Endothelial cell of umbilical vein (primary cell): ENCODE results near the gene BMPR1A. TPM values are rescaled to one million over a fixed set of nuclear protein-coding genes. Genes with fewer than 3 reads are reported as not detected.

ENCODE experiments used
- BruUV-seq: library from RNA; stranded (reverse); fragments of 400-500 nt; replicated peaks from 2 replicates; lab custom pipeline; 2021; lab: Mats Ljungman, UMichigan
- CTCF ChIA-PET: fragments of 300-600, 350-600 bp; sonication (Branson Sonifier 250); formaldehyde crosslinking; loops from one replicate; lab custom pipeline; 2021; ENCODE audit warnings: antibody characterized with exemption, inconsistent platforms; lab: Charles Lee
- POLR2A ChIA-PET: fragments of 300-600, 350-600 bp; sonication (Branson Sonifier 250); formaldehyde crosslinking; loops from one replicate; lab custom pipeline; 2021; ENCODE audit warnings: antibody characterized with exemption, inconsistent platforms; lab: Charles Lee
- DNase-seq: peaks from one replicate; pipeline ENCODE4 v3.0.0-alpha.2; 2011; ENCODE audit warnings: low read depth, low spot score
- FAIRE-seq: peaks from 2 replicates; lab custom pipeline; 2011; peaks lifted over from hg19 to GRCh38; lab: Jason Lieb, UNC
- H2AFZ ChIP-seq: 2 replicates; pipeline ENCODE4 v1.6.0; 2012; ENCODE audit warnings: low read depth, low read length, control low read depth, inconsistent platforms
- H3K27ac ChIP-seq: 2 replicates; pipeline ENCODE4 v1.5.1; 2011; ENCODE audit warnings: low read depth, mild to moderate bottlenecking, control low read depth, low read length, moderate library complexity; ENCODE audit not compliant: insufficient read depth
- H3K27me3 ChIP-seq, 2 experiments: 2 replicates each; pipeline versions ENCODE4 v1.6.0 to v1.6.1; 2011; ENCODE audit warnings: low read length in 2 of 2, mixed read lengths in 1 of 2; ENCODE audit not compliant: control insufficient read depth in 2 of 2, insufficient read depth in 2 of 2
- H3K36me3 ChIP-seq, 2 experiments: 2 replicates in 1 of 2; 3 replicates in 1 of 2; pipeline ENCODE4 v1.5.1; 2011; ENCODE audit warnings: low read length in 2 of 2, mild to moderate bottlenecking in 1 of 2, moderate library complexity in 1 of 2; ENCODE audit not compliant: control insufficient read depth in 2 of 2, insufficient read depth in 2 of 2; ENCODE audit errors: extremely low read depth in 1 of 2
- H3K4me1 ChIP-seq: 3 replicates; pipeline ENCODE4 v1.5.1; 2011; ENCODE audit warnings: mild to moderate bottlenecking, low read length; ENCODE audit not compliant: control insufficient read depth, insufficient read depth; ENCODE audit errors: extremely low read depth
- H3K4me2 ChIP-seq: 2 replicates; pipeline ENCODE4 v1.6.1; 2011; ENCODE audit warnings: low read length, control low read depth, mixed read lengths; ENCODE audit not compliant: insufficient read depth
- H3K4me3 ChIP-seq, 3 experiments: fragments of 200-600 bp in 1 of 3; sonication (generic), shearing (Covaris generic) in 1 of 3; replicated peaks in 1 of 3; 2 replicates each; pipeline ENCODE4 v1.5.1; 2011 to 2016; ENCODE audit warnings: control low read depth in 3 of 3, low read length in 3 of 3, mild to moderate bottlenecking in 2 of 3, inconsistent platforms in 1 of 3, low read depth in 1 of 3, moderate library complexity in 1 of 3; ENCODE audit not compliant: insufficient read depth in 1 of 3
- H3K79me2 ChIP-seq: 2 replicates; pipeline ENCODE4 v1.6.0; 2012; ENCODE audit warnings: low read length, inconsistent platforms; ENCODE audit not compliant: control insufficient read depth, insufficient read depth
- H3K9ac ChIP-seq: replicated peaks from 2 replicates; pipeline ENCODE3; 2011; ENCODE audit warnings: low read length, control low read depth; ENCODE audit not compliant: insufficient read depth; ENCODE audit errors: extremely low read depth
- H3K9me1 ChIP-seq: replicated peaks from 3 replicates; pipeline ENCODE4 v1.6.0; 2011; ENCODE audit warnings: mild to moderate bottlenecking, low read length; ENCODE audit not compliant: control insufficient read depth, insufficient read depth; ENCODE audit errors: extremely low read depth
- H3K9me3 ChIP-seq: replicated peaks from 2 replicates; pipeline ENCODE4 v1.5.1; 2012; ENCODE audit warnings: low read length, inconsistent platforms; ENCODE audit not compliant: control insufficient read depth, insufficient read depth
- H4K20me1 ChIP-seq: replicated peaks from 2 replicates; pipeline ENCODE3; 2011; ENCODE audit warnings: mild to moderate bottlenecking, low read length; ENCODE audit not compliant: control insufficient read depth, insufficient read depth; ENCODE audit errors: extremely low read depth
- CTCF ChIP-seq, 2 donors: IDR thresholded peaks; 1 replicate in 1 of 2; 2 replicates in 1 of 2; pipeline ENCODE4 v1.5.1; 2011; ENCODE audit warnings: low read length in 2 of 2, mild to moderate bottlenecking in 2 of 2, moderate library complexity in 2 of 2, control low read depth in 1 of 2, inconsistent platforms in 1 of 2, low read depth in 1 of 2; ENCODE audit not compliant: insufficient read depth in 1 of 2; ENCODE audit errors: extremely low read depth in 1 of 2
- EZH2 ChIP-seq: IDR thresholded peaks from 2 replicates; pipeline ENCODE4 v1.6.1; 2012; ENCODE audit warnings: borderline replicate concordance, low read depth, mild to moderate bottlenecking, moderate library complexity, low read length, inconsistent platforms; ENCODE audit not compliant: severe bottlenecking
- FOS ChIP-seq: IDR thresholded peaks from 2 replicates; pipeline ENCODE4 v1.6.1; 2011; ENCODE audit warnings: mild to moderate bottlenecking, low read length, moderate library complexity, borderline replicate concordance; ENCODE audit not compliant: insufficient read depth
- GATA2 ChIP-seq: IDR thresholded peaks from 2 replicates; pipeline ENCODE4 v1.7.0; 2011; ENCODE audit warnings: low read depth, mild to moderate bottlenecking, moderate library complexity, mixed read lengths, low read length; ENCODE audit not compliant: insufficient read length, insufficient read depth
- JUN ChIP-seq: IDR thresholded peaks from 2 replicates; pipeline ENCODE4 v1.6.1; 2011; ENCODE audit warnings: borderline replicate concordance, low read depth; ENCODE audit not compliant: insufficient read length, insufficient read depth
- MAX ChIP-seq: IDR thresholded peaks from 2 replicates; pipeline ENCODE4 v1.6.1; 2011; ENCODE audit not compliant: insufficient read depth, insufficient read length
- POLR2A ChIP-seq: IDR thresholded peaks from 2 replicates; pipeline ENCODE4 v1.6.1; 2012; ENCODE audit warnings: low read depth, mild to moderate bottlenecking, control low read depth, low read length
- POLR2AphosphoS5 ChIP-seq: IDR thresholded peaks from 2 replicates; pipeline ENCODE4 v1.6.1; 2012; ENCODE audit warnings: low read depth, mild to moderate bottlenecking, control low read depth, low read length, moderate library complexity; ENCODE audit not compliant: insufficient read depth
- dilution Hi-C: fragments of 300-500 bp; cut with MboI; formaldehyde crosslinking; loops from one replicate; pipeline ENCODE4 v1.15.0; 2019; ENCODE audit warnings: low sequenced_read_pairs; ENCODE audit not compliant: extremely low pct_ligation_motif_present
- intact Hi-C: fragments of 100-400 bp; cut with micrococcal nuclease; formaldehyde crosslinking; loops from one replicate; pipeline ENCODE4 v1.10.0; 2022
- polyA plus RNA-seq, 4 experiments: library from polyadenylated mRNA; depleted of rRNA in 3 of 4; stranded (reverse) in 3 of 4; unstranded in 1 of 4; fragments of >200 nt; gene quantifications; 2 replicates each; pipeline versions ENCODE4 v1.2.1 to v1.2.3, GENCODE V29; 2011 to 2012; ENCODE audit warnings: missing spikeins in 1 of 4
- total RNA-seq: library from RNA; stranded (reverse); gene quantifications from 2 replicates; pipeline ENCODE4 v1.2.3, GENCODE V29; 2021

BMPR1A gene
- total and polyA plus RNA-seq, 2 donors (not counting 3 experiments of a cell fraction or from before 2014, with no cell fraction given): not detected

- FAIRE-seq (no peak), DNase-seq (no peak)
- ChIA-PET POLR2A (no interaction called here), CTCF (interaction anchor here (1.3 kb wide), 2 partner anchors 23 to 85 kb away, joined by 3 to 4 read pairs; no protein-coding TSS in a partner anchor)
- Histone ChIP-seq H3K9ac (no peak overlapping the region), H4K20me1 (no peaks in the 10 kb centered on the region), H3K4me2 (no peak overlapping the region), H2AFZ (no peak overlapping the region), H3K9me3 (no peaks in the 10 kb centered on the region), H3K4me1 (no peaks in the 10 kb centered on the region), H3K36me3 (no peaks in the 10 kb centered on the region), H3K79me2 (no peaks in the 10 kb centered on the region), H3K4me3 (no peak overlapping the region), H3K27ac (no peak overlapping the region), H3K9me1 (no peaks in the 10 kb centered on the region), H3K27me3 (peaks cover 48 to 72% of the 10 kb centered on the region in 2 experiments)
- no TSS peak for BruUV-seq
- no peak for TF ChIP-seq POLR2A
- TF ChIP-seq EZH2: no peak
- TF ChIP-seq POLR2AphosphoS5: no peak
- TF ChIP-seq MAX: no peak
- no peak for TF ChIP-seq JUN
- intact Hi-C loops: no loop called here
- dilution Hi-C loops: no loop called here
Observed at GRCh38 chr10:86769991-86770390, 13.6 kb downstream of the BMPR1A start.

- no peaks in the 10 kb centered on the region for H3K36me3 ChIP-seq
- no peak overlapping the region for H3K27ac ChIP-seq
- intact Hi-C loops: no loop called here
- H3K9me3 ChIP-seq: no peaks in the 10 kb centered on the region
- no peak for TF ChIP-seq MAX
- no peak for TF ChIP-seq POLR2AphosphoS5
- TF ChIP-seq CTCF (IDR thresholded peaks at IDR 0.05; ENCODE audit: extremely low read depth in 1 of 2, insufficient read depth in 1 of 2, low read depth in 1 of 2, low read length in 2 of 2): no peak
- no peak for TF ChIP-seq FOS
- TF ChIP-seq JUN: no peak
- TF ChIP-seq GATA2: no peak
- no peaks in the 10 kb centered on the region for H4K20me1 ChIP-seq
- POLR2A ChIA-PET: no interaction called here
- FAIRE-seq: no peak
- H3K9ac ChIP-seq: no peak overlapping the region
- no peak for DNase-seq
- no TSS peak for BruUV-seq
- no peak overlapping the region for H3K4me3 ChIP-seq
- H2AFZ ChIP-seq: no peak overlapping the region
- peaks cover 52 to 76% of the 10 kb centered on the region in 2 experiments for H3K27me3 ChIP-seq
- H3K9me1 ChIP-seq: no peaks in the 10 kb centered on the region
- CTCF ChIA-PET: interaction anchor here (1.3 to 1.5 kb wide), 3 partner anchors 22 to 129 kb away, joined by 3 to 4 read pairs (median 4); no protein-coding TSS in a partner anchor
- H3K4me2 ChIP-seq: no peak overlapping the region
- dilution Hi-C loops: no loop called here
- H3K79me2 ChIP-seq: no peaks in the 10 kb centered on the region
- no peaks in the 10 kb centered on the region for H3K4me1 ChIP-seq
Observed at GRCh38 chr10:86770412-86770960, 14.1 kb downstream of the BMPR1A start.
